Caco-2 (cell line): Measurements from ENCODE around the gene RTKN. TPM values are rescaled to one million over a fixed set of nuclear protein-coding genes. Genes with fewer than 3 reads are reported as not detected.

Experiments used
- BruUV-seq: library from RNA; stranded (reverse); fragments of 400-500 nt; replicated peaks from 2 replicates; lab custom pipeline; 2021; lab: Mats Ljungman, UMichigan
- CTCF ChIA-PET: fragments of 300-600 bp; sonication (Branson Sonifier 250); formaldehyde crosslinking; loops from one replicate; lab custom pipeline; 2022; ENCODE audit warnings: antibody characterized with exemption; lab: Charles Lee
- POLR2A ChIA-PET: fragments of 300-600 bp; sonication (Branson Sonifier 250); formaldehyde crosslinking; loops from one replicate; lab custom pipeline; 2022; ENCODE audit warnings: antibody characterized with exemption; lab: Charles Lee
- DNase-seq, 2 experiments: peaks; one replicate each; pipeline versions ENCODE4 v3.0.0 to v3.0.0-alpha.2; 2020 to 2022
- H3K27me3 ChIP-seq: replicated peaks from 2 replicates; pipeline ENCODE4 v1.6.0; 2011; ENCODE audit warnings: low read length; ENCODE audit not compliant: control insufficient read depth, insufficient read depth
- H3K36me3 ChIP-seq: 2 replicates; pipeline ENCODE4 v1.5.1; 2011; ENCODE audit warnings: low read length; ENCODE audit not compliant: control insufficient read depth, insufficient read depth
- H3K4me1 ChIP-seq: fragments of 250-450 bp; sonication (Bioruptor Pico); 2 replicates; pipeline ENCODE4 v1.5.1; 2020; ENCODE audit warnings: mild to moderate bottlenecking
- H3K4me3 ChIP-seq: 2 replicates; pipeline ENCODE4 v1.5.1; 2011; ENCODE audit warnings: low read depth, mild to moderate bottlenecking, control low read depth, low read length
- H3K9me3 ChIP-seq: fragments of 250-450 bp; sonication (Bioruptor Pico); 2 replicates; pipeline ENCODE4 v1.5.1; 2020; ENCODE audit warnings: mild to moderate bottlenecking, moderate library complexity
- H3K27ac Mint-ChIP-seq: one replicate; pipeline ENCODE4 v1.8.0; 2022; ENCODE audit warnings: mixed read lengths; ENCODE audit not compliant: unreplicated experiment
- H3K27me3 Mint-ChIP-seq: one replicate; pipeline ENCODE4 v1.8.0; 2022; ENCODE audit warnings: mixed read lengths; ENCODE audit not compliant: insufficient read depth, unreplicated experiment
- H3K36me3 Mint-ChIP-seq: one replicate; pipeline ENCODE4 v1.8.0; 2022; ENCODE audit warnings: mild to moderate bottlenecking, mixed read lengths; ENCODE audit not compliant: insufficient read depth, unreplicated experiment
- H3K4me1 Mint-ChIP-seq: one replicate; pipeline ENCODE4 v1.8.0; 2022; ENCODE audit warnings: low read depth, mixed read lengths; ENCODE audit not compliant: unreplicated experiment
- H3K4me3 Mint-ChIP-seq: one replicate; pipeline ENCODE4 v1.8.0; 2022; ENCODE audit warnings: mild to moderate bottlenecking, moderate library complexity, mixed read lengths; ENCODE audit not compliant: unreplicated experiment
- H3K9me3 Mint-ChIP-seq: one replicate; pipeline ENCODE4 v1.8.0; 2022; ENCODE audit warnings: mixed read lengths; ENCODE audit not compliant: unreplicated experiment
- CTCF ChIP-seq, 2 experiments: fragments of 200-600 bp in 1 of 2; IDR thresholded peaks; 1 replicate in 1 of 2; 2 replicates in 1 of 2; pipeline versions ENCODE4 v1.5.1 to v1.8.0; 2011 to 2022; ENCODE audit warnings: antibody characterized with exemption in 1 of 2, control low read depth in 1 of 2, inconsistent platforms in 1 of 2, low read depth in 1 of 2, low read length in 1 of 2, mild to moderate bottlenecking in 1 of 2, moderate library complexity in 1 of 2; ENCODE audit not compliant: insufficient read depth in 1 of 2, severe bottlenecking in 1 of 2, unreplicated experiment in 1 of 2
- intact Hi-C: fragments of 100-400 bp; cut with micrococcal nuclease; formaldehyde crosslinking; loops from one replicate; pipeline ENCODE4 v1.10.0; 2022; ENCODE audit not compliant: unreplicated experiment
- total RNA-seq: library from RNA; stranded (reverse); gene quantifications from 2 replicates; pipeline ENCODE4 v1.2.3, GENCODE V29; 2022

Gene RTKN
- total RNA-seq, 1 experiment from 2014 or later, result 123 TPM

- H3K27me3 ChIP-seq, result no peaks in the 10 kb centered on the region
- no peaks in the 10 kb centered on the region for H3K36me3 Mint-ChIP-seq
- intact Hi-C loops, result no loop called here
- H3K27me3 Mint-ChIP-seq, result peaks cover 10% of the 10 kb centered on the region
- CTCF ChIA-PET, result no interaction called here
- no peaks in the 10 kb centered on the region for H3K9me3 ChIP-seq
- H3K27ac Mint-ChIP-seq, result no peak overlapping the region
- BruUV-seq, result no TSS peak
- H3K4me3 ChIP-seq, result no peak overlapping the region
- POLR2A ChIA-PET, result no interaction called here
- H3K9me3 Mint-ChIP-seq, result no peaks in the 10 kb centered on the region
- no peak for TF ChIP-seq CTCF (IDR thresholded peaks at IDR 0.05; ENCODE audit: insufficient read depth in 1 of 2, low read depth in 1 of 2, low read length in 1 of 2, severe bottlenecking in 1 of 2, unreplicated experiment in 1 of 2)
- no peaks in the 10 kb centered on the region for H3K4me1 Mint-ChIP-seq
- no peak overlapping the region for H3K4me3 Mint-ChIP-seq
- no peak for DNase-seq
- H3K36me3 ChIP-seq, result no peaks in the 10 kb centered on the region
- H3K4me1 ChIP-seq, result no peaks in the 10 kb centered on the region
These were observed 26.6 kb downstream of the RTKN start for GRCh38 chr2:74414881-74415761.

- H3K36me3 ChIP-seq, result no peaks in the 10 kb centered on the region
- no TSS peak for BruUV-seq
- DNase-seq, result no peak
- ChIA-PET POLR2A (no interaction called here), CTCF (no interaction called here)
- intact Hi-C loops, result no loop called here
- Mint-ChIP-seq H3K27me3 (peaks cover 11% of the 10 kb centered on the region), H3K4me1 (no peaks in the 10 kb centered on the region), H3K4me3 (no peak overlapping the region), H3K27ac (no peak overlapping the region), H3K9me3 (no peaks in the 10 kb centered on the region), H3K36me3 (no peaks in the 10 kb centered on the region)
- no peak overlapping the region for H3K4me3 ChIP-seq
- H3K4me1 ChIP-seq, result no peaks in the 10 kb centered on the region
- TF ChIP-seq CTCF (IDR thresholded peaks at IDR 0.05; ENCODE audit: insufficient read depth in 1 of 2, low read depth in 1 of 2, low read length in 1 of 2, severe bottlenecking in 1 of 2, unreplicated experiment in 1 of 2), result no peak
- H3K27me3 ChIP-seq, result no peaks in the 10 kb centered on the region
- no peaks in the 10 kb centered on the region for H3K9me3 ChIP-seq
These were observed 27.3 kb downstream of the RTKN start for GRCh38 chr2:74414441-74414840.

- H3K27me3 ChIP-seq, result no peaks in the 10 kb centered on the region
- TF ChIP-seq CTCF (IDR thresholded peaks at IDR 0.05; ENCODE audit: insufficient read depth in 1 of 2, low read depth in 1 of 2, low read length in 1 of 2, severe bottlenecking in 1 of 2, unreplicated experiment in 1 of 2), result no peak
- Mint-ChIP-seq H3K36me3 (peaks cover 4% of the 10 kb centered on the region), H3K4me1 (no peaks in the 10 kb centered on the region), H3K9me3 (no peaks in the 10 kb centered on the region), H3K4me3 (no peak overlapping the region), H3K27me3 (peaks cover 15% of the 10 kb centered on the region), H3K27ac (no peak overlapping the region)
- H3K4me3 ChIP-seq, result no peak overlapping the region
- no peak for DNase-seq
- no TSS peak for BruUV-seq
- no peaks in the 10 kb centered on the region for H3K9me3 ChIP-seq
- no peaks in the 10 kb centered on the region for H3K36me3 ChIP-seq
- ChIA-PET POLR2A (no interaction called here), CTCF (interaction anchor here (0.9 kb wide), 1 partner anchor 11 kb away, joined by 3 read pairs; no protein-coding TSS in a partner anchor)
- intact Hi-C loops, result no loop called here
- H3K4me1 ChIP-seq, result no peaks in the 10 kb centered on the region
These were observed 28.6 kb downstream of the RTKN start for GRCh38 chr2:74413001-74413698.
